RKO (cell line): ENCODE measurements around the gene ALG10.
"Not testable (repeated sequence)": the region's sequence is repeated elsewhere in the genome, so short reads cannot be mapped to it uniquely, and the experiment has no call there.

Experiments
- DNase-seq: peaks from one replicate; pipeline ENCODE4 v3.0.0-alpha.2; 2016; ENCODE audit warnings: low spot score

Gene ALG10, protein sequence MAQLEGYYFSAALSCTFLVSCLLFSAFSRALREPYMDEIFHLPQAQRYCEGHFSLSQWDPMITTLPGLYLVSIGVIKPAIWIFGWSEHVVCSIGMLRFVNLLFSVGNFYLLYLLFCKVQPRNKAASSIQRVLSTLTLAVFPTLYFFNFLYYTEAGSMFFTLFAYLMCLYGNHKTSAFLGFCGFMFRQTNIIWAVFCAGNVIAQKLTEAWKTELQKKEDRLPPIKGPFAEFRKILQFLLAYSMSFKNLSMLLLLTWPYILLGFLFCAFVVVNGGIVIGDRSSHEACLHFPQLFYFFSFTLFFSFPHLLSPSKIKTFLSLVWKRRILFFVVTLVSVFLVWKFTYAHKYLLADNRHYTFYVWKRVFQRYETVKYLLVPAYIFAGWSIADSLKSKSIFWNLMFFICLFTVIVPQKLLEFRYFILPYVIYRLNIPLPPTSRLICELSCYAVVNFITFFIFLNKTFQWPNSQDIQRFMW

DNA sequence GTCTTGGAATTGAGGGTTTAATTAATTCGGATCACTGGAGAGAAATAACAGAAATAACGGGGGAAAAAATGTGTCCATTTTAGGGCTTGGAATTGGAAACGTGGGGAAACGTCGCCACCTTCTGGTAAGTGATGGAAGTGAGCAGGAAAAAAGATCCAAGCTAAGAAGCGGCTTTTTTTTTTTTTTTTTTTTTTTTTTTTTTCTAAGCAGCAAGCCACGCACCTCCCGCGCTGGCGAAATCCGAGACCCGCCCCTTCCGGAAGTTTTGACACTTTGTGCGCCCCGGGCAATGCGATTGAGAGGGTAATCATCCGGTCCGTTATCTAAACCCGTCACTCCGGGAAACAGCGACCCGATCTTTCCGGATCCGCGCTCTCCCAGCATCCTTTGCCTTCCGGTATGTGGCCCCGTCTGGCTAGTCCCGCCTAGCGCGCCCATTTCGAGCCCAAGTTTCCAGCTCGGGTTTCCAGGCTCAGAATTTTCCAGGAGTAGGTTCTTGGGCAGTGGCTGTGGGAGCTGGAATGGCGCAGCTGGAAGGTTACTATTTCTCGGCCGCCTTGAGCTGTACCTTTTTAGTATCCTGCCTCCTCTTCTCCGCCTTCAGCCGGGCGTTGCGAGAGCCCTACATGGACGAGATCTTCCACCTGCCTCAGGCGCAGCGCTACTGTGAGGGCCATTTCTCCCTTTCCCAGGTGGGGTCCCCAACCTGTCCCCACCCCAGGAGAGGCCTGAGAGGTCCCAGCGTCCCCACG lies at the start of gene ALG10:
ALG10 (plus strand) TSS at position 418 of the 752 bp plus-strand sequence; CDS start at position 522, 104 bp downstream.
- DNase-seq = peak; percentile 96

DNA sequence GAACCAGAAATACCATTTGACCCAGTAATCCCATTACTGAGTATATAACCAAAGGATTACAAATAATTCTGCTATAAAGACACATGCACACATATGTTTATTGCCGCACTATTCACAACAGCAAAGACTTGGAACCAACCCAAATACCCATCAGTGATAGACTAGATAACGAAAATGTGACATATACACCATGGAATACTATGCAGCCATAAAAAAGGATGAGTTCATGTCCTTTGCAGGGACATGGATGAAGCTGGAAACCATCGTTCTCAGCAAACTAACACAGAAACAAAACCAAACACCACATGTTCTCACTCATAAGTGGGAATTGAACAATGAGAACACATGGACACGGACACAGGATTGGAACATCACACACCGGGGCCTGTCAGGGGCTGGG lies 49.4 kb upstream of the ALG10 start:
- not testable (repeated sequence) for DNase-seq

DNA sequence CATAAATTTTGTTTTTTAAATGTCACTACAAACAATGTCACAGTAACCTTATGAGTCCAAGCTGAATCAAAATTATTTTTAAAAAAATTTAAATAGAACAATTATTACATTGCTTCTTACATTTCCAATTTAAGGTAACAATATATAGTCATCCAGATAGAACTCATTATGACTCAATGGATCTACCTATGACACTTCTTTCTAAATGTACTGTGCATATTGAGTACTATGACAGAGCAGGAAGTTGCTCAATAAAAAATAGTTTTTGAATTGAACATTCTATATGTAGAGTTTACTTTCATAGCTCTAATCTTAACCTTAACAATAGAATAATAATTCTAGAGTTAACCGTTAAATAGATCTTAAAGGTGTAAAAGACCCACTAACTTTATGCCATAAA lies 44.4 kb upstream of the ALG10 start:
- DNase-seq = no peak

DNA sequence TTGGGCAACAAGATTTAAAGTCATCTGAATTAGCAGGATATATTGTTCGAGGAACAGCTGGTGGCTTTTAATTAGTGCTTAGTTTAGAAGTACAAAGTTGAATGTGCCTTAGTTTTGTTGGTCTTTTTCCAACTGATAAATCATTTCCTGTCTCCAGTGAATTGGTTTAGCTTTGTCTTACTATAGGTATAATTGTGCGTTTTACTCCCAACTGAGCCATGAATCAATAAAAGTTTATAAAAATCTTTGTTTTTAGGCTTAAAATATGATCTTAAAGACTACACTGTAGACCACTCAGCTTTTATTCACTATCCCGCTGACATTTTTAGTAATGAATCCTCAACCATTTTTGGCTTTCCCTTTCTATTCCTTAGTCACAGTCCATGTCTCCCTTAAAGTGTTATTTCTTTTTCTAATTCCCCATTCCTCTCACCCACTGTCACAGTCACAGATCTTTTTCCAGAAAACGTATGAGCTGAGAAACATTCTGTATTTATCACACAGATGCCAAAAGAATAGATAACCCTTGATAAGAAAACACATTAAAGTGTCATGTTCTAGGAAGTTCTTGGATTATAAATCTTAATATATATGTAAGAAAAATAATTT lies 34.0 kb upstream of the ALG10 start:
- DNase-seq = no peak

DNA sequence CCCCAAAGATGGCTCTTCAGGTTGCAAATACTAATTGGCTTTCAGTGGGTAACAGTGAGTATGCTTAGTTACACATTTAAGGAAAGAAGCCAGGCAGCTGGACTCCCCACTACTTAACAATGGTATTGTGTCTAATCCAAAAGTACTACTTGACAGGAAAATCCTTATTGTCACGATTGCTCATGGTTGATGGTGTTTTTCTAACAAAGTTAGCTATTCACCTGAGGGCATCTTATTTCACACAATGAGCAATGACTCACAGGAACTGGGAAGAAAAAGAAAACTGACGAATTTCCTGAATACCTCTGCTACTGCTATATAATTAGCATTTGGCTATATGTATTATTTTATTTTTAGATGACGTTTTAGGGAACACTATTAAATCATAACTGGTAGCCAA lies 33.4 kb upstream of the ALG10 start:
- DNase-seq = no peak

DNA sequence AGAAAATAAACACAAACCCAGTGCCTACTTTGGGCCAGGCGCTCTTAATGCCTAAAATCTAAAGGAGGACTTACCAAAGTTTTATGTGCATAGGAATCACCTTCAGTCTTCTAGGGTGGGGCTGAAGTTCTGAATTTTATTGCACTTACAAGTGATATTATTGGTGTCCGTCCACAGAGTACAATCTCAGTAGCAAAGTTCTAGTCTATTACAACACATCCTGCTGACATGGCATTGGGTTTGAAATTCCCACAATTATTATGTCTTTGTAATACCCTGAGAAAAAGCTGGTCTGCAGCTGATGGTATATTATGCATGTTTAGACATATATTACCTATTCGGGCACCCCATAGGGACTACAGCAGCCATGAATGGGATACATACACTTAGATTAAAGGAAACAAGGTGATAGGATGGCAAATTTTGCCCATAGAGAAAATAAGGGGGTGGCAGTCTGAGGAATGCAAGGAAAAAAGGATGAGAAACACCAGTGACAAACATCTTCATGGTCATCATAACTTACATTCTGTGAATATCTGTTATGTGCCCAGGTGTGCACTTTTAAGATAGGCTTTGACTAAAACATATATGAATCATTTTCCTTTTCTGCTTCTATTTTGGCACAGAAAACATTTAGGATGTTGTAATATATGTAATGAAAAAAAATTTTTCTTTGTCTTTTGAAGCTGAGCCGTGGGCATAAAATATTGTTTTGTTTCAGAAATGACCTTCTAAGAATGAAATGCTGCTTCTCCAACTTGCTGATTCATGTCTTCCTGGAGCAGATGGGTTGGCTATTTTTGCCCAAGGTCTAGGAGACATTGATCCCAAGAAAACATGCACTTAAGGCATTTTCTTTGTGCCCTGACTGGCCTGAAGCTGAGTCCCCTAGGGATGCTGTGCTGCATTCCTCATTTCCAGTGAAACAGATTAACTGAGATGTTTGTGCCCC lies 27.2 kb upstream of the ALG10 start:
- DNase-seq = no peak

DNA sequence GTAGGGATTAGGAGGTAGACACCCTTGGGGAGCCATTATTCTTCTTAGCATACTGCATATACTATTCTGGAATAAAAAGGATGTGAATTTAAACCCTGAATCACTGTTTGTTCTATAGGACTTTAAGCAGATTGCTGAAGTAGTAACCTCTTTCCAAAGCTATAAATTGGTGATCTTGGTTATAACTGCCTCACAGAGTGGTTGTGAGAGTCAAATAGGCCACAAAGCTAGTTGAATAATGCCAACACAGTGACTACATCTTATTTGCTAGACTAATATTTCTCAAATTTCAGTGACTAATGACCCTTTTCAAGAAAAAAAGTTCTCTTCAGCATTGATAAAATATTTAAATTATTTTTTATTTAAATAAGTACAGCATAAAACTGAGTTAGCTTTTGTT lies 13.5 kb upstream of the ALG10 start:
- DNase-seq = not testable (repeated sequence)

DNA sequence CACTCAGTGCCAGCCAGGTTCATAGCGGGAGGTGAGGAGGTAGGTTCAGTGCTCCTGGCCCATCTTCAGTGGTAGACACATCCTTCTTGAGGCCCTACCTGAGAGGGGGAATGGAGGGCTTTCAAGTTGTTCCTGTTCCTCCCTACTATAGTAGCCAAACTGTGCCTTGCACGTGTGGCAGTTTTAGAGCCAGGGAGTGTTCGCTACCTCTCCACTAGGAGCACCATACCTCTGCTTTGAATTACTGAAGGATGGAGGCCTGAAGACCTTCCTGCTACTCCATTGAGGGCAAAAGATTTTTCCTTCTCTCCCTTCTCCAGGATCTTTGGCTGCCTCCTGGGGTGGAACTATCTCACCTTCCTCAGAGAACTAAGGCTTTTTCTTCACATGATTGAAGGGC lies 5.9 kb upstream of the ALG10 start:
- DNase-seq = no peak

DNA sequence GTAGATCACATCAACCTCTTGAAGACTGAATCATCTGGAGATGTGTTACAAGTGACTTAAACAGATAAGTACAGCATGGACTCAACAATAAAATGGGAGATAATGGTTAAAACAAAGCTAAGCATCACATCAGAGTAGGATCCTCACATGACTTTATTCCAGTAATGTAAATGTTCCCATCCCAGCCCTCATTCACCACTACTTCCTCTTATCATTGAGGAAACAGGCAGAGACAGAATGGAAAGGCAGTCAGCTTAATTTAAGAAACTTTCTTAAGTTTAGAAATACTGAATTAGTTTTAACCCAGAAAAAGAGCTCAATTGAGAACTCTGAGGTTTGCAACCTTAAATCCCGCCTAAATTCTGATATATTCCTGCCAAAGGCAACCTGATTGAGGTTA lies 1.2 kb upstream of the ALG10 start:
- DNase-seq = no peak

DNA sequence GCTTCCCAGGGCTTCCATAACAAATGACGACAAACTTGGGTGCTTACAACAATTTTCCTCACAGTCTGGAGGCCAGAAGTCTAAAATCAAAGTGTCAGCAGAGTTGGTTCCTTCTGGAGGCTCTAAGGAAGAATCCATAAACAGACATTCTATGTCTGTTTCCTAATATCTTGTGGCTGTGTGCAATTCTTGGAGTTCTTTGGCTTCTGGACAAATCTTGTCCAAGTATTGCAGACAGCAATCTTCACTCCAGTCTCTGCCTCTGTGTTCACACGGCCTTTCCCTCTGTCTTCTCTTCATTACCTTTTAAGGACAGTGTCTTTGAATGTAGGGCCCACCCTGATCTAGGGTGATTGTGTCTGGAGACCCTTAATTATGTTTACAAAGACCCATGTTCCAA lies 5.4 kb downstream of the ALG10 start:
- DNase-seq = not testable (repeated sequence)

DNA sequence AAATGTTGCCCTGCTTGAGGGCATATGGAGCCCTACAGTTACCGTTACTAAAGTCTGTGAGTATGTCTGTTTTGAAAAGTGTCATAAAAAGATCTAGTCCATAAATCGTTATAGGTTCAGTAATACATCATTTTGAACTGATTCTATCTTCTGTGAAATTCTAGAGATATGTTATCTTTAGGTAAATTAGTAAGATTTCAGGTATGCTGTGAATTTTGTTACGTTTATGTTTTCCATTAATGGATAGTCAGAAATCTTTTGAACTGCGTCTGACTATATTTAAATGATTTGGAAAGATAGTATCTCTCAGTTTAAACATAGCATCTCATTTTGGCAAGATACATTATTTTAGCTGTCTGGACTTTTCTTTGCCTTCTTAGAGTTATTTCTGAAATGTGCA lies 8.3 kb downstream of the ALG10 start:
- no peak for DNase-seq

DNA sequence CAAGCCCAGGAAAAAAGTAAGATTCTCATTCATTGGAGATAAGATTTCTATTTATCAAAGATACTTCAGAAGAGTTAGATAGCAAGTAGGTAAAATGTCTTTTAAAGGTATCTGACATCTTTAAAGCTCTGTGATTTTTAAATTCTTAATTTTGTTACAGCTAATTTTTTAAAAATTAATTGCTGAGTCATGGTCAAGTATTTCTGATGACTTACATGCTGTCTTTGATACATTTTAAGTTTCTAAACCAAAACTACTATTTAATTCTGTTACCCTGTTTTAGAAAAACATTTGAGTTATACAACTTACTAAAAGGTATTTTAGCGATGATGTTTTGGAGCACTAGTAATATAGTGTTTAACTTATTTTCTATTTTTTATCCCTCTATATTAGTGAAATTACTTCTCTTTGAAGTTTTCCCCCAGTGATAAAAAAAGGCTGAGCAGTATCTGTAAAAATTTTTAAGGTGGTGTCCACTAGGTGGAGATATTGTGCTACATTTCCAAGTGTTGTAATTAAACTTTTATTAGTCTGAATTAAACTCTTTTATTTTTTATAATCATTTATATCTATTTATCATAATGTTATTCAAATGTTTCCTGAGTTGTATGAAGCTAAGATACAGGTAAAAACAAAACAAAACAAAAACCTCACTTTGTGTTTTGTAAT lies 11.5 kb downstream of the ALG10 start:
- peak; percentile 62 for DNase-seq

DNA sequence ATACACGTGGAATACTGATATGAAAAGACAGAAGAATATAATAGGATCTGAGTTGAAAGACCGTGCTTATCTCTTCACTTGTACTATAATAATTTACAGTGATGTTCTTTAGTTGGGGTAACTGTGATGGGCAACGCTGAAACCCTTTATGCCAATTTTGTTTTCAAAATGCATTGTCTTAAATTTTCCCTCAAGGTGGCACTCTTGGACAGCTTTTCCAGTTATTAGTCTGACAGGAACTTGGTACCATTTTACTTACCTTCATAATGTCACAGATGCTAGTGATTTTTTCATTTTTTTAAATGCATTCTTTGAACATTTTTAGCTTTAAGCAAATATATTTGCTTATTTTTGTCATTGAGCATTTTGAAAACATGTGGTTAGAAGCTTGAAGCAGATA lies 16.1 kb downstream of the ALG10 start:
- peak; percentile 53 for DNase-seq

DNA sequence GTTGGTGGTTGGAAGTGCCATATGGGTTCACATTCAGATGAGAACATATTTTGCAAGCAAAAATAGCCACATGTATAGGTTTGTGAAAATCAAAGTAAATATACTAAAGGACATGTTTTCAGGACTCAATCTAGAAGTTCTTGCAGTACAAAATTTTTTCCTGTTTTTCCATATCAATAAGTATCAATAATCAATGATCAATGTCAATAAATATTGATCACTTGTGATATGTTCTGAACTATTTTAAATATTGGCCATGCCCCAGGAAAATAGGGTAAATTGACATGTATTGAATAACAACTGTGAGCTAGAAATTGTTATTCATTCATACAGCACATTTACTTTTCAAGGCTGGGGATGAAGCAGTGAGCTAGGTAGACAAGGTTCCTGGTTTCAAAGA lies 24.3 kb downstream of the ALG10 start:
- no peak for DNase-seq

DNA sequence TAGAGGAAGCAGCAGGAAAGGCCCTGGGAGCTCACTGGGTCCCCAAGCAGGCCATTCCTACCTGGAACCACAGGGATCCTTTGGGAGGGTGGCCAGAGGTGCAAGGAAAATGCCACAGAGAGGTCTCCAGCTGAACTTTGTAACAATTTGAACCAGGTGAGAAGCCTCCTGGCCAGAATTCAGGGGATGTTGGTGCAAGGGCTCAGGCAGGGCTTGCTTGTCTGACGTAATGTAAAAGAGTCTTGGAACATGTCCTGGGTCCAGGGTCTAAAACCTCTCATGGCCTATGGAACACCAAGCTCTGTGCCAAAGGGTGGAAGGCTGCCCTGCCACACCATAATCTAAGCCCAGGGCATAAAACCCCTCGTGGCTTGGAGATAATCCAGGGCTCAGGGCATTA lies 25.6 kb downstream of the ALG10 start:
- DNase-seq = not testable (repeated sequence)

DNA sequence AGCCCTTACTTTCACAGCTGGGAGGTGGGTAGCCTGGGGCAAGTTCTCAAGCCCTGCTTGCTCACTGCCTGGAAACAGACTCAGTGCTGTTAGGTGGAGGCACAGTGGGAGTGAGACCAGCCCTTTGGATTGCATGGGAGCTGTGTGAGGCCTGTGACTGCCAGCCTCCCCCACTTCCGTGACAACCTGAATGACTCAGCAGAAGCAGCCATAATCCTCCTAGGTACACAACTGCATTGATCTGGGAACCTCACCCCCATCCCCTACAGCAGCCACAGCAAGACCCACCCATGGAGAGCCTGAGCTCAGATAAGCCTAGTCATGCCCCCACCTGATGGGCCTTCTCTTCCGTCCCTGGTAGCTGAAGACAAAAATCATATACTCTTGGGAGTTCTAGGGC lies 26.4 kb downstream of the ALG10 start:
- no peak for DNase-seq

DNA sequence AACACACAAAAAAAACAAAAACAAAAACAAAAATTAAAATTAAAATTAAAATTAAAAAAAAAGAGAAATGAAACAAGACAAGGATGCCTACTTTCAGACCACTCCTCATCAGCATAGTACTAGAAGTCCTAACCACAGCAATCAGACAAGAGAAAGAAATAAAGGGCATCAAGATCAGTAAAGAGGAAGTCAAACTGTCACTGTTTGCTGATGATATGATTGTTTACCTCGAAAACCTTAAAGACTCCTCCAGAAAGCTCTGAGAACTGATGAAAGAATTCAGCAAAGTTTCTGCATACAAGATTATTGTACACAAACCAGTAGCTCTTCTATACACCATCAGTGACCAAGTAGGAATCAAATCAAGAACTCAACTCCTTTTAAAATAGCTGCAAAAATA lies 29.2 kb downstream of the ALG10 start:
- DNase-seq = no peak

DNA sequence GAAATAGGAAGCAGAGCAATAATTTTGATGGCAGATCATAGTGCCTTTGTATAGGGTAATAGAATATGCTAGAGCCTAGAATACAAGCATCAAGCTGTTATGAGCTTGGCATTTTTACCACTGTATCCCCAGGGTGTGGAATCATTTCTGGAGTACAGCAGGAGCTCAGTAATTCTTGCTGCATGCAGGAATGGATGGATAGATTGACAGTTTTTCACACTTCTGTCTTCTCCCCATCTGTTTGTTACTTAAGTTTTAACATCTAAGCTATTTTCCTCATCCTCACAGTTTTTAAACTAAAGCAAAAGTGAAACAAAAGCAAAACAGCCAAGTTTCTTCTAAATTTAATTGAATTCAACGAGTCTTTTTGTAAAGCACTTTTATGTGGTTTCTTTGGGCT lies 32.6 kb downstream of the ALG10 start:
- no peak for DNase-seq
